Liver (tissue), 9 donors: ENCODE measurements around the gene MPC2. TPM values are rescaled to one million over a fixed set of nuclear protein-coding genes. Genes with fewer than 3 reads are reported as not detected.

Experiments used
- DNase-seq: peaks from one replicate; pipeline ENCODE4 v3.0.0-alpha.2; 2017; ENCODE audit warnings: low spot score
- H3K27ac ChIP-seq, 2 donors: one replicate each; pipeline ENCODE4 v1.7.0; 2013; ENCODE audit warnings: inconsistent platforms in 2 of 2, low read length in 2 of 2, control low read depth in 1 of 2, low read depth in 1 of 2, mild to moderate bottlenecking in 1 of 2
- H3K27me3 ChIP-seq, 4 donors: one replicate each; pipeline versions ENCODE4 v1.6.1 to v1.7.0; 2013; ENCODE audit warnings: low read length in 3 of 4, inconsistent platforms in 1 of 4, mild to moderate bottlenecking in 1 of 4, moderate library complexity in 1 of 4; ENCODE audit not compliant: control insufficient read depth in 4 of 4, insufficient read depth in 4 of 4
- H3K36me3 ChIP-seq, 4 donors: one replicate each; pipeline versions ENCODE4 v1.6.1 to v1.7.0; 2013; ENCODE audit warnings: low read length in 3 of 4, mild to moderate bottlenecking in 3 of 4, low read depth in 1 of 4, moderate library complexity in 1 of 4; ENCODE audit not compliant: control insufficient read depth in 4 of 4, insufficient read depth in 3 of 4
- H3K4me1 ChIP-seq, 4 donors: one replicate each; pipeline versions ENCODE4 v1.6.1 to v1.7.0; 2013; ENCODE audit warnings: low read length in 3 of 4, mild to moderate bottlenecking in 3 of 4, moderate library complexity in 1 of 4; ENCODE audit not compliant: control insufficient read depth in 4 of 4, insufficient read depth in 4 of 4
- H3K4me3 ChIP-seq, 3 donors: one replicate each; pipeline versions ENCODE4 v1.6.1 to v1.7.0; 2013; ENCODE audit warnings: low read length in 3 of 3, control low read depth in 1 of 3, low read depth in 1 of 3, mild to moderate bottlenecking in 1 of 3
- H3K9ac ChIP-seq, 2 donors: one replicate each; pipeline ENCODE4 v1.7.0; 2013; ENCODE audit warnings: low read length in 2 of 2, mild to moderate bottlenecking in 2 of 2, moderate library complexity in 2 of 2, control low read depth in 1 of 2, low read depth in 1 of 2
- H3K9me3 ChIP-seq, 4 donors: one replicate each; pipeline versions ENCODE4 v1.6.1 to v1.7.0; 2013; ENCODE audit warnings: low read length in 3 of 4; ENCODE audit not compliant: control insufficient read depth in 4 of 4
- CTCF ChIP-seq: fragments of 150-350 bp; IDR thresholded peaks from 2 replicates; pipeline ENCODE4 v1.5.1; 2017; ENCODE audit warnings: improper control_type of control experiment, low read depth, low read length; ENCODE audit not compliant: missing input control
- EGR1 ChIP-seq, 2 donors: IDR thresholded peaks; 2 replicates each; pipeline ENCODE4 v1.6.1; 2016 to 2018; ENCODE audit warnings: antibody characterized with exemption in 2 of 2, low read depth in 2 of 2
- FOXA1 ChIP-seq: IDR thresholded peaks from 2 replicates; pipeline ENCODE4 v1.6.1; 2016; ENCODE audit warnings: antibody characterized with exemption
- FOXA2 ChIP-seq: IDR thresholded peaks from 2 replicates; pipeline ENCODE4 v1.6.1; 2016; ENCODE audit warnings: antibody characterized with exemption
- GABPA ChIP-seq, 2 donors: IDR thresholded peaks in 1 of 2; conservative IDR thresholded peaks in 1 of 2; 2 replicates each; pipeline ENCODE4 v1.6.1; 2016; ENCODE audit warnings: antibody characterized with exemption in 2 of 2, mild to moderate bottlenecking in 1 of 2, moderate library complexity in 1 of 2
- HNF4A ChIP-seq, 2 donors: conservative IDR thresholded peaks; 2 replicates each; pipeline ENCODE4 v1.6.1; 2016; ENCODE audit warnings: antibody characterized with exemption in 2 of 2, mild to moderate bottlenecking in 2 of 2
- HNF4G ChIP-seq: IDR thresholded peaks from 2 replicates; pipeline ENCODE4 v1.6.1; 2016; ENCODE audit warnings: antibody characterized with exemption
- JUND ChIP-seq, 2 donors: IDR thresholded peaks; 2 replicates each; pipeline ENCODE4 v1.6.1; 2016; ENCODE audit warnings: antibody characterized with exemption in 2 of 2
- MAX ChIP-seq: IDR thresholded peaks from 2 replicates; pipeline ENCODE4 v1.6.1; 2016; ENCODE audit warnings: antibody characterized with exemption
- NR2F2 ChIP-seq: IDR thresholded peaks from 2 replicates; pipeline ENCODE4 v1.6.1; 2016; ENCODE audit warnings: antibody characterized with exemption
- RAD21 ChIP-seq, 2 donors: IDR thresholded peaks; 2 replicates each; pipeline ENCODE4 v1.6.1; 2016; ENCODE audit warnings: antibody characterized with exemption in 2 of 2, mild to moderate bottlenecking in 2 of 2
- REST ChIP-seq: IDR thresholded peaks from 2 replicates; pipeline ENCODE4 v1.6.1; 2016; ENCODE audit warnings: antibody characterized with exemption, mild to moderate bottlenecking
- RXRA ChIP-seq, 2 donors: IDR thresholded peaks; 2 replicates each; pipeline ENCODE4 v1.6.1; 2017 to 2018; ENCODE audit warnings: antibody characterized with exemption in 2 of 2, mild to moderate bottlenecking in 1 of 2
- SP1 ChIP-seq: IDR thresholded peaks from 2 replicates; pipeline ENCODE4 v1.6.1; 2018; ENCODE audit warnings: antibody characterized with exemption, mild to moderate bottlenecking
- TAF1 ChIP-seq: conservative IDR thresholded peaks from 2 replicates; pipeline ENCODE4 v1.6.1; 2016; ENCODE audit warnings: antibody characterized with exemption, mild to moderate bottlenecking
- YY1 ChIP-seq: IDR thresholded peaks from 2 replicates; pipeline ENCODE4 v1.6.1; 2016; ENCODE audit warnings: antibody characterized with exemption, mild to moderate bottlenecking
- WGBS: extraction: QIAGEN DNeasy Blood & Tissue Kit; methylation state at CpG from one replicate; pipeline ENCODE4 v1.1.7; 2013; 5-methylcytosine and 5-hydroxymethylcytosine counted together
- polyA plus RNA-seq, 2 donors: library from polyadenylated mRNA; stranded (reverse) in 1 of 2; unstranded in 1 of 2; fragments of 200-250 nt in 1 of 2; fragments of >200 nt in 1 of 2; fragmentation: Nextera tagmentation in 1 of 2; extraction: Ambion mirVana in 1 of 2; gene quantifications; one replicate each; pipeline versions ENCODE4 v1.2.1 to v1.2.3, GENCODE V29; 2013 to 2015
- total RNA-seq, 2 donors: library from RNA; depleted of rRNA; stranded (reverse); fragments of >200 nt; gene quantifications; one replicate each; pipeline ENCODE4 v1.2.3, GENCODE V29; 2014
- TF ChIP-seq, protein P1 (sequence below): IDR thresholded peaks from 2 replicates; pipeline ENCODE4 v1.6.1; 2016; ENCODE audit warnings: antibody characterized with exemption
- TF ChIP-seq, protein P2 (sequence below): IDR thresholded peaks from 2 replicates; pipeline ENCODE4 v1.6.1; 2016; ENCODE audit warnings: antibody characterized with exemption
- donor health status: healthy.
- donor health status: healthy.
- donor health status: healthy.
- donor health status: healthy.
- donor health status: healthy.

Gene MPC2
- total and polyA plus RNA-seq, 4 donors, result 78.8 to 369 (median 127) TPM

- no peak for TF ChIP-seq REST
These were observed 13.4 kb downstream of the MPC2 start (continued) for GRCh38 chr1:167923324-167924056.

GRCh38 chr1:167922611-167923074 is 14.2 kb downstream of the MPC2 start:
- WGBS, result 38% methylated on average over 1 of the region's 1 CpG

GRCh38 chr1:167922023-167922422 is 14.8 kb downstream of the MPC2 start:
- Histone ChIP-seq H3K9ac (no peak overlapping the region), H3K27ac (peak overlapping the region in 1 of 2 donors; percentile 28), H3K9me3 (no peaks in the 10 kb centered on the region), H3K27me3 (no peaks in the 10 kb centered on the region), H3K36me3 (peaks cover 0 to 11% (median 1%) of the 10 kb centered on the region in 4 donors), H3K4me1 (peaks cover 8 to 60% (median 20%) of the 10 kb centered on the region in 4 donors), H3K4me3 (no peak overlapping the region)
- DNase-seq, result no peak
- TF ChIP-seq HNF4A (conservative IDR thresholded peaks at IDR 0.05) (no peak), MAX (no peak), EGR1 (IDR thresholded peaks at IDR 0.05; ENCODE audit: low read depth in 2 of 2) (no peak), REST (no peak), RXRA (IDR thresholded peaks at IDR 0.05) (no peak), TAF1 (no peak), SP1 (no peak), NR2F2 (no peak), JUND (IDR thresholded peaks at IDR 0.05) (no peak), YY1 (no peak), RAD21 (IDR thresholded peaks at IDR 0.05) (no peak), FOXA2 (no peak), FOXA1 (no peak), HNF4G (no peak), CTCF (no peak), GABPA (IDR thresholded peaks at IDR 0.05 in 1 of 2, conservative IDR thresholded peaks at IDR 0.05 in 1 of 2) (no peak)
- TF ChIP-seq, protein P1, sequence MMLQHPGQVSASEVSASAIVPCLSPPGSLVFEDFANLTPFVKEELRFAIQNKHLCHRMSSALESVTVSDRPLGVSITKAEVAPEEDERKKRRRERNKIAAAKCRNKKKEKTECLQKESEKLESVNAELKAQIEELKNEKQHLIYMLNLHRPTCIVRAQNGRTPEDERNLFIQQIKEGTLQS, result no peak
- TF ChIP-seq, protein P2, sequence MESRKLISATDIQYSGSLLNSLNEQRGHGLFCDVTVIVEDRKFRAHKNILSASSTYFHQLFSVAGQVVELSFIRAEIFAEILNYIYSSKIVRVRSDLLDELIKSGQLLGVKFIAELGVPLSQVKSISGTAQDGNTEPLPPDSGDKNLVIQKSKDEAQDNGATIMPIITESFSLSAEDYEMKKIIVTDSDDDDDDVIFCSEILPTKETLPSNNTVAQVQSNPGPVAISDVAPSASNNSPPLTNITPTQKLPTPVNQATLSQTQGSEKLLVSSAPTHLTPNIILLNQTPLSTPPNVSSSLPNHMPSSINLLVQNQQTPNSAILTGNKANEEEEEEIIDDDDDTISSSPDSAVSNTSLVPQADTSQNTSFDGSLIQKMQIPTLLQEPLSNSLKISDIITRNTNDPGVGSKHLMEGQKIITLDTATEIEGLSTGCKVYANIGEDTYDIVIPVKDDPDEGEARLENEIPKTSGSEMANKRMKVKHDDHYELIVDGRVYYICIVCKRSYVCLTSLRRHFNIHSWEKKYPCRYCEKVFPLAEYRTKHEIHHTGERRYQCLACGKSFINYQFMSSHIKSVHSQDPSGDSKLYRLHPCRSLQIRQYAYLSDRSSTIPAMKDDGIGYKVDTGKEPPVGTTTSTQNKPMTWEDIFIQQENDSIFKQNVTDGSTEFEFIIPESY, result no peak

More at GRCh38 chr1:167922611-167923074, 14.2 kb downstream of the MPC2 start:
- no peak overlapping the region for H3K9ac ChIP-seq
- no peaks in the 10 kb centered on the region for H3K9me3 ChIP-seq
- DNase-seq, result no peak
- H3K4me3 ChIP-seq, result no peak overlapping the region
- TF ChIP-seq FOXA2, result no peak
- H3K27me3 ChIP-seq, result no peaks in the 10 kb centered on the region
- H3K36me3 ChIP-seq, result peaks cover 0 to 11% (median 1%) of the 10 kb centered on the region in 4 donors
- H3K4me1 ChIP-seq, result peaks cover 4 to 58% (median 21%) of the 10 kb centered on the region in 4 donors
- peak overlapping the region in 1 of 2 donors; percentile 20 for H3K27ac ChIP-seq
